ENCODE measurements around the gene NBAS. TPM values are rescaled to one million over a fixed set of nuclear protein-coding genes. Genes with fewer than 3 reads are reported as not detected.

NBAS gene
- polyA plus RNA-seq, 1 donor from 2014 or later = 31.9 TPM

- no peaks in the 10 kb centered on the region for H3K9me2 ChIP-seq (ENCODE audit: insufficient read depth, low read length)
Observed at GRCh38 chr2:15577071-15577735, 16.1 kb upstream of the NBAS start.

GRCh38 chr2:15571729-15572128 lies 10.6 kb upstream of the NBAS start:
- Histone ChIP-seq H3K36me3 (ENCODE audit: insufficient read depth, low read length) (no peaks in the 10 kb centered on the region), H3K9me3 (ENCODE audit: low read length) (no peaks in the 10 kb centered on the region), H3K27ac (ENCODE audit: low read length) (no peak overlapping the region), H3K4me2 (ENCODE audit: low read length) (no peak overlapping the region), H4K20me1 (ENCODE audit: insufficient read depth) (no peaks in the 10 kb centered on the region), H3K9me2 (ENCODE audit: insufficient read depth, low read length) (no peaks in the 10 kb centered on the region), H3K9ac (ENCODE audit: low read length) (no peak overlapping the region), H3K79me2 (replicated peaks; ENCODE audit: insufficient read depth, low read length) (no peaks in the 10 kb centered on the region), H2AFZ (ENCODE audit: low read depth, low read length) (no peak overlapping the region), H3K27me3 (ENCODE audit: insufficient read depth, low read depth, low read length) (no peaks in the 10 kb centered on the region), H3F3A (ENCODE audit: insufficient read depth, low read length, poor library complexity, severe bottlenecking) (no peaks in the 10 kb centered on the region), H3K4me3 (ENCODE audit: low read length) (no peak overlapping the region)
- TF ChIP-seq MXI1 (conservative IDR thresholded peaks at IDR 0.05; ENCODE audit: poor library complexity, severe bottlenecking) (no peak), POLR2AphosphoS5 (IDR thresholded peaks at IDR 0.05) (no peak), EZH2 (IDR thresholded peaks at IDR 0.05; ENCODE audit: borderline replicate concordance, insufficient read depth, low read length, poor library complexity, severe bottlenecking) (no peak), REST (IDR thresholded peaks at IDR 0.05; ENCODE audit: borderline replicate concordance) (no peak), EP300 (conservative IDR thresholded peaks at IDR 0.05; ENCODE audit: poor library complexity, severe bottlenecking) (no peak), RAD21 (conservative IDR thresholded peaks at IDR 0.05) (no peak), SMC3 (conservative IDR thresholded peaks at IDR 0.05; ENCODE audit: poor library complexity) (no peak)

More at GRCh38 chr2:15577071-15577735, 16.1 kb upstream of the NBAS start:
- Histone ChIP-seq H3K9ac (ENCODE audit: low read length) (no peak overlapping the region), H3K36me3 (ENCODE audit: insufficient read depth, low read length) (no peaks in the 10 kb centered on the region), H2AFZ (ENCODE audit: low read depth, low read length) (no peak overlapping the region), H3K4me2 (ENCODE audit: low read length) (no peak overlapping the region), H3K27me3 (ENCODE audit: insufficient read depth, low read depth, low read length) (no peaks in the 10 kb centered on the region), H3K79me2 (replicated peaks; ENCODE audit: insufficient read depth, low read length) (no peaks in the 10 kb centered on the region), H3K27ac (ENCODE audit: low read length) (no peak overlapping the region), H3F3A (ENCODE audit: insufficient read depth, low read length, poor library complexity, severe bottlenecking) (no peaks in the 10 kb centered on the region), H3K4me3 (ENCODE audit: low read length) (no peak overlapping the region), H4K20me1 (ENCODE audit: insufficient read depth) (no peaks in the 10 kb centered on the region), H3K9me3 (ENCODE audit: low read length) (no peaks in the 10 kb centered on the region)
- TF ChIP-seq REST (IDR thresholded peaks at IDR 0.05; ENCODE audit: borderline replicate concordance) (no peak), MXI1 (conservative IDR thresholded peaks at IDR 0.05; ENCODE audit: poor library complexity, severe bottlenecking) (no peak), TAF1 (IDR thresholded peaks at IDR 0.05; ENCODE audit: low read depth) (no peak), SMC3 (conservative IDR thresholded peaks at IDR 0.05; ENCODE audit: poor library complexity) (peak; percentile 57), EZH2 (IDR thresholded peaks at IDR 0.05; ENCODE audit: borderline replicate concordance, insufficient read depth, low read length, poor library complexity, severe bottlenecking) (no peak), EP300 (conservative IDR thresholded peaks at IDR 0.05; ENCODE audit: poor library complexity, severe bottlenecking) (no peak), CTCF (IDR thresholded peaks at IDR 0.05; ENCODE audit: poor library complexity, severe bottlenecking) (peak; percentile 64), RAD21 (conservative IDR thresholded peaks at IDR 0.05) (peak; percentile 68)

All from neural cell (in vitro differentiated cells).